Activated T-helper 2 cell treated with anti-CD3 and anti-CD28 coated beads, Interferon-gamma antibody, Interleukin-2, Interleukin-4, amounts not matched to agents 10 μg/mL and 5 μg/mL and 100 μg/mL, durations not matched to agents 14 hours and 24 hours and 36 hours (primary cell): ENCODE data around the gene CRIM1. TPM values are rescaled to one million over a fixed set of nuclear protein-coding genes. Genes with fewer than 3 reads are reported as not detected.

Experiments used
- DNase-seq: peaks from one replicate; pipeline ENCODE4 v3.0.0; 2021; ENCODE audit warnings: low spot score
- H3K27ac Mint-ChIP-seq: one replicate; pipeline ENCODE4 v1.8.0; 2021; ENCODE audit warnings: mixed read lengths
- H3K27me3 Mint-ChIP-seq: one replicate; pipeline ENCODE4 v1.8.0; 2021; ENCODE audit warnings: low read depth, mixed read lengths
- H3K36me3 Mint-ChIP-seq: one replicate; pipeline ENCODE4 v1.8.0; 2021; ENCODE audit warnings: low read depth, mixed read lengths
- H3K4me1 Mint-ChIP-seq: one replicate; pipeline ENCODE4 v1.8.0; 2021; ENCODE audit warnings: low read depth, mixed read lengths
- H3K4me3 Mint-ChIP-seq: one replicate; pipeline ENCODE4 v1.8.0; 2021; ENCODE audit warnings: low read depth, mild to moderate bottlenecking, moderate library complexity, mixed read lengths
- H3K9me3 Mint-ChIP-seq: one replicate; pipeline ENCODE4 v1.8.0; 2021; ENCODE audit warnings: mixed read lengths
- intact Hi-C: fragments of 100-400 bp; cut with micrococcal nuclease; formaldehyde crosslinking; loops from one replicate; pipeline ENCODE4 v1.15.1; 2023
- total RNA-seq: library from RNA; stranded (reverse); gene quantifications from 2 replicates; pipeline ENCODE4 v1.2.3, GENCODE V29; 2022

The CRIM1 gene
- total RNA-seq, 1 donor from 2014 or later, result 12.8 TPM

DNA sequence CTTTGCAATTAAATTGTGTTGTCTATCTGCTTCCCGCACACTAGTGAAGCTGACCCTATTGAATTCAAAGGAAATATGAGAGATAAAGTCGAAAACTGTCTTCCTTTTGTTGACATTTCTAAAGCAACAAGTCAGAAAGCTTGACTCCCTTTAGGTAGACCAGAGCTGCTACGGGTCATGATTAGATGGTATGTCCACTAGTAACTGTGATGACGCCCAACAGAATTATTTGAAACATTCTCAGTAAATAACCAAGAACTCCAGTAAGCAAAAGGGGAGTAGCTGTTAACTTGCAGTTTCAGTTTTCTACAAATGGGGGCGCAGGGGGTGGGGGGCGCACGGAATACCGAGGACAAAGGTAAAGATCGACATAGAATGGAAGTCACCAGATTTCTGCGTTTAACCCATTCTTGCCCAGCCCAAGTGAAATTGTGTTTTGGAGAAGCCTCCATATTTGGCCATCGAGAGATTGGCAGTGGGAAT is 56.4 kb downstream of the CRIM1 start:
- no peak for DNase-seq
- no peak overlapping the region for H3K4me3 Mint-ChIP-seq
- no peaks in the 10 kb centered on the region for H3K9me3 Mint-ChIP-seq
- H3K27ac Mint-ChIP-seq, result no peak overlapping the region
- H3K4me1 Mint-ChIP-seq, result no peaks in the 10 kb centered on the region
- no peaks in the 10 kb centered on the region for H3K36me3 Mint-ChIP-seq
- peaks cover 7% of the 10 kb centered on the region for H3K27me3 Mint-ChIP-seq
- intact Hi-C loops, result no loop called here

DNA sequence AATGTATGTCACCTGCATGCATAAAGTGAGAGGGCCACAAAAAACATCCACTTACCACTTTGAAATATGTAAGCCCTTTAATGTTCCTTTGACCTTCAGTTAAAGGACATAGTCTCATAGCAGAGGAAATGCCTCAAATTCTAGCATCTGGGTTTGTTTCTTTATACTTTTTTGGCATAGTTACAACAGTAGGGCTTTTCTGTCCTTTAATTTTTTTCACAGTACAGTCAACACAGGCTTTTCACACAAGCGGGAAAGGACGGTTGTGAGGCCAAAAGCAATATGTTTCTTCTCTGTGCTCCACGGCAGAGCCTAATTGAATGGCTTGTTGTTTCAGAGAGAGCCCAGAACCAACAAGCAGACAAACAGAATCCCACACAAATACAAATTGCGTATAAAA is 57.6 kb downstream of the CRIM1 start:
- no peak for DNase-seq
- Mint-ChIP-seq H3K27me3 (peaks cover 7% of the 10 kb centered on the region), H3K27ac (no peak overlapping the region), H3K4me1 (no peaks in the 10 kb centered on the region), H3K36me3 (no peaks in the 10 kb centered on the region), H3K9me3 (no peaks in the 10 kb centered on the region), H3K4me3 (no peak overlapping the region)
- intact Hi-C loops, result no loop called here

DNA sequence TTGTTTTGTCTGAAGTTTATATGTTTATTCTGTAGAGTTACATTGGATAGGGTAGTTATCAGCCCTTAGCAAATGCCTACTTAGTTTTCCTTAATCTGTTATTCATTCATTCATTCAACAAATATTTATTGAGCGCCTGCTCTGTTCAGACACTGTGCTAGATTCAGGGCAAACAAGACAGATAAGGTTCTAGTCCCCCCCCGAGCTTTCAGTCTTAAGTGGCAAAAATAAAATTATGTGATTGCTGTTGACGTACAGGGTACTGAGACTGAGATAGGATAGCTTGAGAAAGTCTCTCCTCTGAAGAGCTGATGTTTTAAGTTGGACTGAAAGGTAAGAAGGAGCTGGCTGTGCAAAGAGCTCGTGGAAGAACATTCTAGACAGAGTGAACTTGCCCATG is 58.7 kb downstream of the CRIM1 start:
- H3K36me3 Mint-ChIP-seq, result no peaks in the 10 kb centered on the region
- no peaks in the 10 kb centered on the region for H3K9me3 Mint-ChIP-seq
- intact Hi-C loops, result no loop called here
- peaks cover 7% of the 10 kb centered on the region for H3K27me3 Mint-ChIP-seq
- no peak overlapping the region for H3K4me3 Mint-ChIP-seq
- no peaks in the 10 kb centered on the region for H3K4me1 Mint-ChIP-seq
- no peak overlapping the region for H3K27ac Mint-ChIP-seq
- DNase-seq, result no peak

- H3K27me3 Mint-ChIP-seq, result peaks cover 7% of the 10 kb centered on the region
- no peaks in the 10 kb centered on the region for H3K9me3 Mint-ChIP-seq
- intact Hi-C loops, result no loop called here
- H3K4me1 Mint-ChIP-seq, result no peaks in the 10 kb centered on the region
- H3K27ac Mint-ChIP-seq, result no peak overlapping the region
- no peaks in the 10 kb centered on the region for H3K36me3 Mint-ChIP-seq
- H3K4me3 Mint-ChIP-seq, result no peak overlapping the region
- DNase-seq, result no peak
Observed at GRCh38 chr2:36415381-36416022, 59.9 kb downstream of the CRIM1 start.

GRCh38 chr2:36416370-36417165 is 61.0 kb downstream of the CRIM1 start:
- H3K4me3 Mint-ChIP-seq, result no peak overlapping the region
- H3K27ac Mint-ChIP-seq, result no peak overlapping the region
- no peak for DNase-seq
- intact Hi-C loops, result no loop called here
- no peaks in the 10 kb centered on the region for H3K9me3 Mint-ChIP-seq
- H3K27me3 Mint-ChIP-seq, result no peaks in the 10 kb centered on the region
- no peaks in the 10 kb centered on the region for H3K4me1 Mint-ChIP-seq
- H3K36me3 Mint-ChIP-seq, result no peaks in the 10 kb centered on the region

- Mint-ChIP-seq H3K4me1 (no peaks in the 10 kb centered on the region), H3K27me3 (peaks cover 1% of the 10 kb centered on the region), H3K36me3 (no peaks in the 10 kb centered on the region), H3K9me3 (no peaks in the 10 kb centered on the region), H3K4me3 (no peak overlapping the region), H3K27ac (no peak overlapping the region)
- DNase-seq, result no peak
- intact Hi-C loops, result no loop called here
Observed at GRCh38 chr2:36420569-36421181, 65.1 kb downstream of the CRIM1 start.

DNA sequence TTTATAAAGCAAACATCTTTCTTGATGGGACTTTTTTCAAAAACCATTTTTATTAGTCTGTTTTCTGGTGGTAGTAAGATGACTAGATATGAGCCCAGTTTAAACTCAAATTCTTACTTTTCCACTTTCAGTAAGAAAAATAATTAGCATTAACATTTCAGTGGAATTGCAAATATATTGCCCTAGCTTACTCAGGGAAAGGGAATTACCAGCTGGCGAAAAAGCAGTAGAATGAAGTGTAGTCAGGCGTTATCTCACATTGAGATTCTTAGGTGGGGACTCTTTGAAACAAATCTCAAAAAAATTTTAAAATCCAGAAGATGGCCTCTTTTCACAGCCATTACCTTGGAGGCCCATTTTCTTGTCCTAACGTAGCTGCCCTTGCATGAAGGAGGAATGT is 65.8 kb downstream of the CRIM1 start:
- DNase-seq, result no peak
- no peak overlapping the region for H3K27ac Mint-ChIP-seq
- H3K36me3 Mint-ChIP-seq, result no peaks in the 10 kb centered on the region
- no peaks in the 10 kb centered on the region for H3K4me1 Mint-ChIP-seq
- intact Hi-C loops, result no loop called here
- no peaks in the 10 kb centered on the region for H3K9me3 Mint-ChIP-seq
- H3K4me3 Mint-ChIP-seq, result no peak overlapping the region
- H3K27me3 Mint-ChIP-seq, result peaks cover 1% of the 10 kb centered on the region

DNA sequence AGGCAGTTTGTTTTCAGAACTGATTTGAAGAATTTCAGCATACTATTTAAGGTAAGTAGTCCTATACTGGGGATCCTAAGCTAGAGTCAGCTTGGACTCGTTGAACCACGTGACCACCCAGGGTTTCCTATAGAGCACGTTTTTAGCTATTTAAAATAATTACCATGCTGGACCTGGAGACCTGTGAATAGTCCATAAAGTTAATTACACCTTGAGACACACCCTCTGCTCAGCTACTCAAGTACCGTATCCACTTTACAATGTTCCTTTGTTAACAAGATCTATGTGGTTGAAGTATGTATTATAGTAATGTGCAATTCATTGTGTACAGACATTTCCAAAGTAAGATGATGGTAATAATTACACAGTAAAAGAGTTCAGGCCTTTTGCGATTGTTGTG is 67.6 kb downstream of the CRIM1 start:
- Mint-ChIP-seq H3K9me3 (no peaks in the 10 kb centered on the region), H3K36me3 (no peaks in the 10 kb centered on the region), H3K4me1 (no peaks in the 10 kb centered on the region), H3K4me3 (no peak overlapping the region), H3K27me3 (peaks cover 1% of the 10 kb centered on the region), H3K27ac (no peak overlapping the region)
- intact Hi-C loops, result no loop called here
- no peak for DNase-seq

DNA sequence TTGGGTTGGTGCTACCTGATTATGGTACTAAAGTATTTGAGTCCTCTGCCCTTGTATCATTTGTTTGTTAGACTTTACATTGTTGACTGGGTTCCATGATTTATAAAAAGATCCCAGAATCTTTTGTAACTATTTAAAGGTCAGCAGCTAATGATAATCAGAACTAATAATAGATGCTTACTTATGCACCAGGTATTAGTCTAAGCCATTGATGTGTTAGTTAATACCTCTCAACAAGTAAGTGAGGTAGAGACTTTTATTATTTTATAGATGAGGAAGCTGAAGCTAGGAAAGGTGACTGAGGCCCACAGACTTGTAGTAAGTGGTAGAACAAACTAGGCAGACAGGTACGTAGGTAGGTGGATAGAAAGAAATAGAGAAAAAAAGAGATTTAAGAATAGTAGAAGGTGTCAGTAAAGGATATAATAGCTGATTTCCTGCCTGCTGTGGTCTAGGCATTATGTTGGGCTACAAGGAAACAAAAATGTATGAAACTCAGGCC is 68.1 kb downstream of the CRIM1 start:
- H3K4me1 Mint-ChIP-seq, result no peaks in the 10 kb centered on the region
- H3K27me3 Mint-ChIP-seq, result peaks cover 1% of the 10 kb centered on the region
- no peak overlapping the region for H3K27ac Mint-ChIP-seq
- intact Hi-C loops, result no loop called here
- no peak for DNase-seq
- no peak overlapping the region for H3K4me3 Mint-ChIP-seq
- H3K9me3 Mint-ChIP-seq, result no peaks in the 10 kb centered on the region
- H3K36me3 Mint-ChIP-seq, result no peaks in the 10 kb centered on the region

- no peak for DNase-seq
- Mint-ChIP-seq H3K27me3 (peaks cover 1% of the 10 kb centered on the region), H3K27ac (no peak overlapping the region), H3K9me3 (no peaks in the 10 kb centered on the region), H3K4me1 (no peaks in the 10 kb centered on the region), H3K36me3 (no peaks in the 10 kb centered on the region), H3K4me3 (no peak overlapping the region)
- intact Hi-C loops, result no loop called here
Observed at GRCh38 chr2:36425608-36426355, 70.2 kb downstream of the CRIM1 start.

- peaks cover 1% of the 10 kb centered on the region for H3K27me3 Mint-ChIP-seq
- H3K27ac Mint-ChIP-seq, result no peak overlapping the region
- no peak for DNase-seq
- no peak overlapping the region for H3K4me3 Mint-ChIP-seq
- intact Hi-C loops, result no loop called here
- H3K36me3 Mint-ChIP-seq, result no peaks in the 10 kb centered on the region
- no peaks in the 10 kb centered on the region for H3K4me1 Mint-ChIP-seq
- no peaks in the 10 kb centered on the region for H3K9me3 Mint-ChIP-seq
Observed at GRCh38 chr2:36427790-36428243, 72.2 kb downstream of the CRIM1 start.

- no peaks in the 10 kb centered on the region for H3K9me3 Mint-ChIP-seq
- no peaks in the 10 kb centered on the region for H3K4me1 Mint-ChIP-seq
- intact Hi-C loops, result no loop called here
- H3K27me3 Mint-ChIP-seq, result no peaks in the 10 kb centered on the region
- no peaks in the 10 kb centered on the region for H3K36me3 Mint-ChIP-seq
- no peak for DNase-seq
- H3K27ac Mint-ChIP-seq, result no peak overlapping the region
- H3K4me3 Mint-ChIP-seq, result no peak overlapping the region
Observed at GRCh38 chr2:36430549-36430948, 75.0 kb downstream of the CRIM1 start.
